Suprapubic skin (tissue), 3 donors: ENCODE measurements around the gene C14orf93.
"Not testable (repeated sequence)": the region's sequence is repeated elsewhere in the genome, so short reads cannot be mapped to it uniquely, and the experiment has no call there.

ENCODE experiments used
- CTCF ChIP-seq, 2 donors: fragments of 200-600 bp in 1 of 2; fragments of 450-650 bp in 1 of 2; sonication (generic) in 1 of 2; IDR thresholded peaks; one replicate each; pipeline ENCODE4 v1.5.1; 2016 to 2019; ENCODE audit warnings: antibody characterized with exemption in 2 of 2, mild to moderate bottlenecking in 1 of 2, moderate library complexity in 1 of 2
- POLR2A ChIP-seq, 2 donors: fragments of 450-650 bp; IDR thresholded peaks; one replicate each; pipeline ENCODE4 v1.6.1; 2017; ENCODE audit warnings: antibody characterized with exemption in 2 of 2, mild to moderate bottlenecking in 2 of 2, moderate library complexity in 2 of 2

- not testable (repeated sequence) for TF ChIP-seq CTCF, POLR2A (IDR thresholded peaks at IDR 0.05)
These were observed 43.8 kb downstream of the C14orf93 start for GRCh38 chr14:22965916-22966782.
